GM12878 (cell line): ENCODE results near the gene TSR3. TPM values are rescaled to one million over a fixed set of nuclear protein-coding genes. Genes with fewer than 3 reads are reported as not detected.

Source experiments
- ASH2L ChIP-seq: fragments of 300-600, 200-600 bp; sonication (generic); IDR thresholded peaks from 2 replicates; pipeline ENCODE4 v1.6.1; 2017; ENCODE audit warnings: low read depth, mild to moderate bottlenecking, borderline replicate concordance
- BCLAF1 ChIP-seq: fragments of 450-650 bp; IDR thresholded peaks from 2 replicates; pipeline ENCODE4 v1.6.1; 2017; ENCODE audit warnings: antibody characterized with exemption, mild to moderate bottlenecking, moderate library complexity
- BRCA1 ChIP-seq: IDR thresholded peaks from 2 replicates; pipeline ENCODE4 v1.6.1; 2011; ENCODE audit warnings: low read depth, low read length, improper control_type of control experiment
- CTCF ChIP-seq, 3 experiments: IDR thresholded peaks in 2 of 3; conservative IDR thresholded peaks in 1 of 3; 2 replicates each; pipeline ENCODE4 v1.5.1; 2011; ENCODE audit warnings: low read depth in 3 of 3, low read length in 3 of 3, mild to moderate bottlenecking in 3 of 3, control low read depth in 2 of 3, moderate library complexity in 2 of 3, inconsistent platforms in 1 of 3, mixed read lengths in 1 of 3; ENCODE audit not compliant: control insufficient read depth in 2 of 3, insufficient read depth in 1 of 3; ENCODE audit errors: extremely low read depth in 1 of 3
- E2F8 ChIP-seq: fragments of 450-650 bp; IDR thresholded peaks from 2 replicates; pipeline ENCODE4 v1.6.1; 2018; ENCODE audit warnings: mild to moderate bottlenecking, low read depth, moderate library complexity; ENCODE audit not compliant: partially characterized antibody
- HDGF ChIP-seq: fragments of 450-650 bp; IDR thresholded peaks from 2 replicates; pipeline ENCODE4 v1.6.1; 2016; ENCODE audit warnings: antibody characterized with exemption
- HSF1 ChIP-seq: fragments of 150-350 bp; IDR thresholded peaks from 2 replicates; pipeline ENCODE4 v1.6.1; 2014; ENCODE audit warnings: mild to moderate bottlenecking, low read depth, low read length
- IKZF2 ChIP-seq, 2 experiments: fragments of 450-650 bp; IDR thresholded peaks; 2 replicates each; pipeline ENCODE4 v1.6.1; 2017; ENCODE audit warnings: mild to moderate bottlenecking in 2 of 2, moderate library complexity in 2 of 2
- JUND ChIP-seq: IDR thresholded peaks from 2 replicates; pipeline ENCODE4 v1.6.1; 2012; ENCODE audit warnings: low read depth, mild to moderate bottlenecking, low read length, improper control_type of control experiment, moderate library complexity
- LARP7 ChIP-seq: fragments of 450-650 bp; IDR thresholded peaks from 2 replicates; pipeline ENCODE4 v1.6.1; 2017; ENCODE audit warnings: mild to moderate bottlenecking
- MYB ChIP-seq: fragments of 150-350 bp; IDR thresholded peaks from 2 replicates; pipeline ENCODE4 v1.6.1; 2014; ENCODE audit warnings: mild to moderate bottlenecking, low read depth, low read length, borderline replicate concordance
- NFXL1 ChIP-seq: fragments of 450-650 bp; IDR thresholded peaks from 2 replicates; pipeline ENCODE4 v1.6.1; 2017; ENCODE audit warnings: antibody characterized with exemption, mild to moderate bottlenecking, borderline replicate concordance
- NFYA ChIP-seq: IDR thresholded peaks from 2 replicates; pipeline ENCODE4 v1.6.1; 2011; ENCODE audit warnings: low read depth, mild to moderate bottlenecking, low read length, improper control_type of control experiment, borderline replicate concordance
- RFX5 ChIP-seq: IDR thresholded peaks from 2 replicates; pipeline ENCODE4 v1.6.1; 2011; ENCODE audit warnings: low read depth, low read length, improper control_type of control experiment
- SIX5 ChIP-seq: IDR thresholded peaks from 2 replicates; pipeline ENCODE4 v1.6.1; 2011; ENCODE audit warnings: mild to moderate bottlenecking, low read depth, low read length, moderate library complexity; ENCODE audit not compliant: severe bottlenecking
- SMAD1 ChIP-seq: fragments of 450-650 bp; IDR thresholded peaks from 2 replicates; pipeline ENCODE4 v1.6.1; 2018; ENCODE audit warnings: mild to moderate bottlenecking, low read depth; ENCODE audit not compliant: partially characterized antibody
- SMC3 ChIP-seq: IDR thresholded peaks from 2 replicates; pipeline ENCODE4 v1.6.1; 2011; ENCODE audit warnings: low read length, improper control_type of control experiment, borderline replicate concordance
- SREBF1 ChIP-seq: IDR thresholded peaks from 2 replicates; pipeline ENCODE4 v1.6.1; 2012; ENCODE audit warnings: mild to moderate bottlenecking, low read length
- SREBF2 ChIP-seq: IDR thresholded peaks from 2 replicates; pipeline ENCODE4 v1.6.1; 2012; ENCODE audit warnings: mild to moderate bottlenecking, low read length
- TARDBP ChIP-seq: IDR thresholded peaks from 2 replicates; pipeline ENCODE4 v1.6.1; 2016; ENCODE audit warnings: borderline replicate concordance
- TCF12 ChIP-seq: IDR thresholded peaks from 2 replicates; pipeline ENCODE4 v1.6.1; 2011; ENCODE audit warnings: low read depth, mild to moderate bottlenecking, low read length
- polyA plus RNA-seq, 11 experiments: library from polyadenylated mRNA; depleted of rRNA in 4 of 11; unstranded in 6 of 11; stranded (reverse) in 5 of 11; fragments of >200 nt; fragmentation: Nextera tagmentation in 4 of 11; fragmentation: Illumina TruSeq in 1 of 11; extraction: Ambion mirVana in 4 of 11; extraction: Trizol in 1 of 11; gene quantifications; 1 replicate in 1 of 11; 2 replicates in 10 of 11; pipeline versions ENCODE4 v1.2.1 to v1.2.3, GENCODE V29; 2011 to 2016; ENCODE audit warnings: inconsistent platforms in 2 of 11, missing spikeins in 2 of 11, low read depth in 1 of 11
- total RNA-seq, 4 experiments: library from RNA; depleted of rRNA in 3 of 4; stranded (reverse); fragments of >200 nt in 3 of 4; fragmentation: Illumina TruSeq in 1 of 4; extraction: Trizol in 1 of 4; gene quantifications; 2 replicates each; pipeline versions ENCODE4 v1.2.1 to v1.2.3, GENCODE V29; 2013 to 2021

TSR3 gene
- total and polyA plus RNA-seq, 10 of the 15 experiments (the other 5 are each of a cell fraction or from before 2014, with no cell fraction given) = 3.4 to 108 (median 46.9) TPM

DNA sequence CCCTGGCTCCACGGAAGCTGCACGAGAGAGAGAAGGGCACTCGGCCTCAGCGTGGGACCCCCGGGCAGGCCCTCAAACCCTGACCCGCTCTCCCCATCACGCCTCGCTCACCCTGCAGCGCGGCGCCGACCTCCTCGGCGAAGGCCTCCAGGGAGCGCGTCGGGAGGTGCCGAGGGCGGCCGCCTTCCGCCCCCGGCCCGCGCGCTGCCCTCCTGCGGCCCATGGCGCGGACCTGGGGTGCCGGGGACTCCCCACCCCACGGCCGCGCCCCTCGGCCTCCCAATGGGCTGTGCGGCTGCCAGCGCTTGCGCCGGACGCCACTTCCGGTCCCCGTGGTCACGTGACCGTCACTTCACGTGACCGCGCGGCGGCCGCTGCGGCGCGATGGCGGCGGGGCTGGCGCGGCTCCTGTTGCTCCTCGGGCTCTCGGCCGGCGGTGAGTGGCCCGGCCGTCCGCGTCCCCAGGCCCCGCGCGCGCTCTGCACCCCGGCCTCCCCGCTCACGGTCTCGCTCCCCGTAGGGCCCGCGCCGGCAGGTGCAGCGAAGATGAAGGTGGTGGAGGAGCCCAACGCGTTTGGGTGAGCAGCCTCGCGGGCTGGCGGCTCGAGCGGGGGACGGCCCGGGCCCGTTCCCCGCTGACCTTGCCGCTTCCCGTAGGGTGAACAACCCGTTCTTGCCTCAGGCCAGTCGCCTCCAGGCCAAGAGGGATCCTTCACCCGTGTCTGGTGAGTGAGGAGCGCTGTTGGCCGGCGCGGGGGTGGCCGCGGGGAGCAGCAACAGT lies at the start of gene TSR3, which contains the start of gene GNPTG (continued):
- no peak for TF ChIP-seq E2F8
- peak; percentile 65 for TF ChIP-seq SREBF1
- no peak; the same call in 1 of the 2 replicates for TF ChIP-seq LARP7
- no peak for TF ChIP-seq MYB
- peak; percentile 86 for TF ChIP-seq TARDBP
- no peak for TF ChIP-seq IKZF2 (IDR thresholded peaks at IDR 0.05)
- no peak for TF ChIP-seq JUND
- no peak for TF ChIP-seq BRCA1
- TF ChIP-seq SMAD1 = no peak
- TF ChIP-seq CTCF (IDR thresholded peaks at IDR 0.05 in 2 of 3, conservative IDR thresholded peaks at IDR 0.05 in 1 of 3; ENCODE audit: control insufficient read depth in 2 of 3, extremely low read depth in 1 of 3, insufficient read depth in 1 of 3, low read depth in 3 of 3, low read length in 3 of 3) = no peak
- no peak for TF ChIP-seq BCLAF1
- no peak for TF ChIP-seq NFYA
- 0 out of 2 replicates have a peak, but pooled peaks have one; percentile 7 for TF ChIP-seq RFX5
- TF ChIP-seq SREBF2 = no peak
- TF ChIP-seq SIX5 = peak; percentile 60
- no peak for TF ChIP-seq ASH2L
- TF ChIP-seq HSF1 = no peak
- no peak for TF ChIP-seq NFXL1
- no peak for TF ChIP-seq SMC3
- TF ChIP-seq HDGF = no peak
- peak; percentile 85 for TF ChIP-seq TCF12
